Stomach smooth muscle (tissue), 2 donors: ENCODE data around the gene SIPA1L3.

ENCODE experiments used
- H3K27ac ChIP-seq: one replicate; pipeline ENCODE4 v1.7.0; 2013; ENCODE audit warnings: mild to moderate bottlenecking, low read length, inconsistent platforms
- H3K27me3 ChIP-seq, 2 donors: one replicate each; pipeline ENCODE4 v1.7.0; 2013; ENCODE audit warnings: low read length in 2 of 2; ENCODE audit not compliant: insufficient read depth in 2 of 2, control insufficient read depth in 1 of 2
- H3K36me3 ChIP-seq, 2 donors: one replicate each; pipeline ENCODE4 v1.7.0; 2013; ENCODE audit warnings: low read length in 2 of 2; ENCODE audit not compliant: control insufficient read depth in 2 of 2, insufficient read depth in 2 of 2
- H3K4me1 ChIP-seq: one replicate; pipeline ENCODE4 v1.7.0; 2013; ENCODE audit warnings: low read length; ENCODE audit not compliant: control insufficient read depth, insufficient read depth
- H3K4me3 ChIP-seq, 2 donors: one replicate each; pipeline ENCODE4 v1.7.0; 2013; ENCODE audit warnings: low read length in 2 of 2
- H3K9ac ChIP-seq, 2 donors: one replicate each; pipeline ENCODE4 v1.7.0; 2013; ENCODE audit warnings: low read length in 2 of 2, mild to moderate bottlenecking in 1 of 2
- H3K9me3 ChIP-seq, 2 donors: one replicate each; pipeline ENCODE4 v1.7.0; 2013; ENCODE audit warnings: low read length in 2 of 2; ENCODE audit not compliant: control insufficient read depth in 2 of 2
- donor health status: healthy.
- donor health status: Pancreatic carcinoma.

SIPA1L3 gene

GRCh38 chr19:38243279-38243673, 336.3 kb downstream of the SIPA1L3 start:
- Histone ChIP-seq H3K4me3 (no peak overlapping the region), H3K36me3 (no peaks in the 10 kb centered on the region), H3K9me3 (no peaks in the 10 kb centered on the region), H3K27ac (no peak overlapping the region), H3K9ac (no peak overlapping the region), H3K4me1 (peaks cover 28% of the 10 kb centered on the region), H3K27me3 (no peaks in the 10 kb centered on the region)

GRCh38 chr19:38245826-38246498, 339.0 kb downstream of the SIPA1L3 start:
- Histone ChIP-seq H3K27me3 (no peaks in the 10 kb centered on the region), H3K9me3 (no peaks in the 10 kb centered on the region), H3K4me3 (no peak overlapping the region), H3K9ac (no peak overlapping the region), H3K36me3 (no peaks in the 10 kb centered on the region), H3K4me1 (peaks cover 36% of the 10 kb centered on the region), H3K27ac (no peak overlapping the region)

- Histone ChIP-seq H3K27ac (peak overlapping the region; percentile 41), H3K4me1 (peaks cover 44% of the 10 kb centered on the region)
Measured at GRCh38 chr19:38247126-38247525, 340.1 kb downstream of the SIPA1L3 start.

GRCh38 chr19:38247734-38248268, 340.8 kb downstream of the SIPA1L3 start:
- Histone ChIP-seq H3K9me3 (no peaks in the 10 kb centered on the region), H3K36me3 (peaks cover 0 to 4% of the 10 kb centered on the region in 2 donors), H3K27ac (peak overlapping the region; percentile 60), H3K9ac (peak overlapping the region in 1 of 2 donors; percentile 29), H3K4me3 (no peak overlapping the region), H3K4me1 (peaks cover 50% of the 10 kb centered on the region), H3K27me3 (no peaks in the 10 kb centered on the region)

More at GRCh38 chr19:38247126-38247525, 340.1 kb downstream of the SIPA1L3 start:
- no peaks in the 10 kb centered on the region for H3K27me3 ChIP-seq
- H3K4me3 ChIP-seq = no peak overlapping the region
- H3K9me3 ChIP-seq = no peaks in the 10 kb centered on the region
- no peaks in the 10 kb centered on the region for H3K36me3 ChIP-seq
- no peak overlapping the region for H3K9ac ChIP-seq

GRCh38 chr19:38248421-38248820, 341.4 kb downstream of the SIPA1L3 start:
- H3K4me1 ChIP-seq = peaks cover 56% of the 10 kb centered on the region

GRCh38 chr19:38250428-38250820, 343.4 kb downstream of the SIPA1L3 start:
- H3K4me1 ChIP-seq = peaks cover 62% of the 10 kb centered on the region
- H3K27ac ChIP-seq = peak overlapping the region; percentile 100
- H3K9ac ChIP-seq = no peak overlapping the region
- H3K36me3 ChIP-seq = peaks cover 0 to 4% of the 10 kb centered on the region in 2 donors
- H3K9me3 ChIP-seq = no peaks in the 10 kb centered on the region
- peak overlapping the region; percentile 84 to 98 for H3K4me3 ChIP-seq
- no peaks in the 10 kb centered on the region for H3K27me3 ChIP-seq

More at GRCh38 chr19:38248421-38248820, 341.4 kb downstream of the SIPA1L3 start:
- Histone ChIP-seq H3K27ac (peak overlapping the region; percentile 60), H3K9ac (no peak overlapping the region), H3K36me3 (peaks cover 0 to 4% of the 10 kb centered on the region in 2 donors), H3K4me3 (no peak overlapping the region), H3K27me3 (no peaks in the 10 kb centered on the region), H3K9me3 (no peaks in the 10 kb centered on the region)

- Histone ChIP-seq H3K27ac (peak overlapping the region; percentile 100), H3K4me3 (peak overlapping the region; percentile 84 to 98), H3K9me3 (no peaks in the 10 kb centered on the region), H3K4me1 (peaks cover 58% of the 10 kb centered on the region), H3K27me3 (no peaks in the 10 kb centered on the region), H3K9ac (peak overlapping the region; percentile 98 to 100), H3K36me3 (peaks cover 0 to 4% of the 10 kb centered on the region in 2 donors)
Measured at GRCh38 chr19:38250821-38251563, 344.0 kb downstream of the SIPA1L3 start.

GRCh38 chr19:38251564-38252051, 344.6 kb downstream of the SIPA1L3 start:
- Histone ChIP-seq H3K27ac (peak overlapping the region; percentile 100), H3K4me3 (peak overlapping the region; percentile 84 to 98), H3K4me1 (peaks cover 55% of the 10 kb centered on the region), H3K27me3 (no peaks in the 10 kb centered on the region), H3K36me3 (peaks cover 0 to 4% of the 10 kb centered on the region in 2 donors), H3K9me3 (no peaks in the 10 kb centered on the region), H3K9ac (peak overlapping the region; percentile 98 to 100)

- Histone ChIP-seq H3K36me3 (peaks cover 0 to 4% of the 10 kb centered on the region in 2 donors), H3K27ac (peak overlapping the region; percentile 100), H3K4me3 (peak overlapping the region; percentile 84 to 98), H3K9ac (peak overlapping the region; percentile 98 to 100), H3K27me3 (no peaks in the 10 kb centered on the region), H3K4me1 (peaks cover 52% of the 10 kb centered on the region), H3K9me3 (no peaks in the 10 kb centered on the region)
Measured at GRCh38 chr19:38252385-38252784, 345.4 kb downstream of the SIPA1L3 start.

GRCh38 chr19:38252941-38253691, 346.1 kb downstream of the SIPA1L3 start:
- Histone ChIP-seq H3K4me3 (peak overlapping the region; percentile 84 to 98), H3K36me3 (peaks cover 0 to 4% of the 10 kb centered on the region in 2 donors), H3K9me3 (no peaks in the 10 kb centered on the region), H3K4me1 (peaks cover 47% of the 10 kb centered on the region), H3K9ac (peak overlapping the region; percentile 98 to 100), H3K27me3 (no peaks in the 10 kb centered on the region), H3K27ac (peak overlapping the region; percentile 100)
